DND-41 (cell line): ENCODE results near the gene NUP37.

Source experiments
- ATAC-seq: fragments of 200-7000 bp; cut with Tn5 transposase; 3 replicates; pipeline ENCODE4 v1.9.1; 2021; ENCODE audit warnings: low read depth; ENCODE audit not compliant: insufficient read depth
- DNase-seq: peaks from one replicate; pipeline ENCODE4 v3.0.0-alpha.2; 2020
- H2AFZ ChIP-seq: 2 replicates; pipeline ENCODE4 v1.6.0; 2012; ENCODE audit warnings: low read depth, low read length
- H3K27ac ChIP-seq: 2 replicates; pipeline ENCODE4 v1.5.1; 2012; ENCODE audit warnings: low read length, inconsistent platforms
- H3K27me3 ChIP-seq: fragments of 200-600 bp; sonication (generic); 2 replicates; pipeline ENCODE4 v1.6.0; 2012; ENCODE audit warnings: low read length, mild to moderate bottlenecking, inconsistent platforms; ENCODE audit not compliant: insufficient read depth, poor library complexity
- H3K36me3 ChIP-seq: 2 replicates; pipeline ENCODE4 v1.5.1; 2012; ENCODE audit warnings: low read length, inconsistent platforms; ENCODE audit not compliant: insufficient read depth
- H3K4me1 ChIP-seq: 2 replicates; pipeline ENCODE4 v1.5.1; 2012; ENCODE audit warnings: mild to moderate bottlenecking, low read length; ENCODE audit not compliant: insufficient read depth
- H3K4me2 ChIP-seq: 2 replicates; pipeline ENCODE4 v1.6.0; 2012; ENCODE audit warnings: mild to moderate bottlenecking, moderate library complexity, low read length, inconsistent platforms; ENCODE audit not compliant: insufficient read depth
- H3K4me3 ChIP-seq, 2 experiments: fragments of 200-600 bp in 1 of 2; shearing (Covaris generic) in 1 of 2; 2 replicates each; pipeline ENCODE4 v1.5.1; 2012 to 2016; ENCODE audit warnings: inconsistent platforms in 2 of 2, low read length in 2 of 2, mild to moderate bottlenecking in 2 of 2, low read depth in 1 of 2, moderate library complexity in 1 of 2
- H3K79me2 ChIP-seq: 2 replicates; pipeline ENCODE4 v1.6.0; 2012; ENCODE audit warnings: low read length, inconsistent platforms; ENCODE audit not compliant: insufficient read depth
- H3K9ac ChIP-seq: 2 replicates; pipeline ENCODE4 v1.6.0; 2012; ENCODE audit warnings: low read depth, mild to moderate bottlenecking, inconsistent platforms, low read length, moderate library complexity
- H3K9me3 ChIP-seq: 2 replicates; pipeline ENCODE4 v1.5.1; 2012; ENCODE audit warnings: low read length, moderate library complexity, mild to moderate bottlenecking, inconsistent platforms; ENCODE audit not compliant: insufficient read depth, severe bottlenecking
- H4K20me1 ChIP-seq: 2 replicates; pipeline ENCODE4 v1.6.0; 2012; ENCODE audit warnings: low read length; ENCODE audit not compliant: insufficient read depth
- CTCF ChIP-seq: IDR thresholded peaks from 2 replicates; pipeline ENCODE4 v1.5.1; 2012; ENCODE audit warnings: borderline replicate concordance, low read length, moderate library complexity, mild to moderate bottlenecking; ENCODE audit not compliant: poor library complexity, severe bottlenecking; ENCODE audit errors: extremely low read depth
- EZH2 ChIP-seq: IDR thresholded peaks from 3 replicates; pipeline ENCODE4 v1.6.1; 2012; ENCODE audit warnings: borderline replicate concordance, low read depth, mild to moderate bottlenecking, moderate library complexity, low read length, inconsistent platforms; ENCODE audit not compliant: severe bottlenecking

The NUP37 gene

GRCh38 chr12:102031852-102032251, 88.1 kb downstream of the NUP37 start:
- Histone ChIP-seq H3K79me2 (no peaks in the 10 kb centered on the region), H3K36me3 (peaks cover 16% of the 10 kb centered on the region; the same call in 1 of the 2 replicates), H3K27ac (no peak overlapping the region), H4K20me1 (no peaks in the 10 kb centered on the region), H3K4me3 (no peak overlapping the region), H3K9me3 (no peaks in the 10 kb centered on the region), H3K27me3 (no peaks in the 10 kb centered on the region), H2AFZ (no peak overlapping the region), H3K9ac (no peak overlapping the region), H3K4me1 (no peaks in the 10 kb centered on the region), H3K4me2 (no peak overlapping the region)
- no peak for DNase-seq
- ATAC-seq, result no peak
- TF ChIP-seq EZH2, result no peak
- no peak for TF ChIP-seq CTCF

- TF ChIP-seq EZH2, result no peak
- TF ChIP-seq CTCF, result no peak
- no peaks in the 10 kb centered on the region for H4K20me1 ChIP-seq
- H3K27ac ChIP-seq, result no peak overlapping the region
- H3K9ac ChIP-seq, result no peak overlapping the region
- H3K79me2 ChIP-seq, result no peaks in the 10 kb centered on the region
- H2AFZ ChIP-seq, result no peak overlapping the region
- DNase-seq (no peak), ATAC-seq (no peak)
- H3K27me3 ChIP-seq, result no peaks in the 10 kb centered on the region
- no peaks in the 10 kb centered on the region for H3K9me3 ChIP-seq
- no peaks in the 10 kb centered on the region for H3K4me1 ChIP-seq
- H3K4me2 ChIP-seq, result no peak overlapping the region
- no peak overlapping the region for H3K4me3 ChIP-seq
- H3K36me3 ChIP-seq, result peaks cover 9% of the 10 kb centered on the region; the same call in 1 of the 2 replicates
Observed at GRCh38 chr12:102029141-102029540, 90.8 kb downstream of the NUP37 start.

- H4K20me1 ChIP-seq, result no peaks in the 10 kb centered on the region
- no peak overlapping the region for H2AFZ ChIP-seq
- H3K79me2 ChIP-seq, result no peaks in the 10 kb centered on the region
- H3K9ac ChIP-seq, result no peak overlapping the region
- no peak overlapping the region for H3K4me3 ChIP-seq
- DNase-seq (no peak), ATAC-seq (peak; percentile 53; the same call in 1 of the 3 replicates)
- no peak overlapping the region for H3K4me2 ChIP-seq
- no peak overlapping the region for H3K27ac ChIP-seq
- no peaks in the 10 kb centered on the region for H3K27me3 ChIP-seq
- no peaks in the 10 kb centered on the region for H3K4me1 ChIP-seq
- TF ChIP-seq EZH2, result no peak
- peak; percentile 24 for TF ChIP-seq CTCF
- H3K36me3 ChIP-seq, result peaks cover 12% of the 10 kb centered on the region; the same call in 1 of the 2 replicates
- H3K9me3 ChIP-seq, result no peaks in the 10 kb centered on the region
Observed at GRCh38 chr12:102026728-102027127, 93.2 kb downstream of the NUP37 start.

- peaks cover 12% of the 10 kb centered on the region; the same call in 1 of the 2 replicates for H3K36me3 ChIP-seq
- H3K4me2 ChIP-seq, result no peak overlapping the region
- H2AFZ ChIP-seq, result no peak overlapping the region
- H3K4me3 ChIP-seq, result no peak overlapping the region
- H3K4me1 ChIP-seq, result no peaks in the 10 kb centered on the region
- TF ChIP-seq EZH2 (no peak), CTCF (no peak)
- DNase-seq (no peak), ATAC-seq (no peak)
- no peaks in the 10 kb centered on the region for H3K9me3 ChIP-seq
- no peaks in the 10 kb centered on the region for H3K79me2 ChIP-seq
- no peak overlapping the region for H3K27ac ChIP-seq
- no peak overlapping the region for H3K9ac ChIP-seq
- H4K20me1 ChIP-seq, result no peaks in the 10 kb centered on the region
- no peaks in the 10 kb centered on the region for H3K27me3 ChIP-seq
Observed at GRCh38 chr12:102024765-102025164, 95.1 kb downstream of the NUP37 start.
